Left colon (tissue), 2 donors: Measurements from ENCODE around the gene OR8B2. TPM values are rescaled to one million over a fixed set of nuclear protein-coding genes. Genes with fewer than 3 reads are reported as not detected.
"Not testable (repeated sequence)": the region's sequence is repeated elsewhere in the genome, so short reads cannot be mapped to it uniquely, and the experiment has no call there.

ENCODE experiments used
- ATAC-seq: fragments of 200-7000 bp; cut with Tn5 transposase; one replicate; pipeline ENCODE4 v1.9.1; 2020; ENCODE audit warnings: mild to moderate bottlenecking, moderate library complexity
- DNase-seq, 2 donors: peaks; one replicate each; pipeline ENCODE4 v3.0.0-alpha.2; 2020
- intact Hi-C, 2 donors: fragments of 100-400 bp; cut with DNase I in 1 of 2; cut with micrococcal nuclease in 1 of 2; formaldehyde crosslinking; loops; one replicate each; pipeline versions ENCODE4 v1.11.2 to v1.14.0; 2022; cut with DNase I, micrococcal nuclease
- long read RNA-seq: library from polyadenylated mRNA; unstranded; transcript quantifications from one replicate; pipeline ENCODE4 v2.0.0, GENCODE V29; 2021
- total RNA-seq, 2 donors: library from RNA; stranded (reverse); fragmentation: NEBNext Ultra II Directional; extraction: Animal tissue kit (Norgen Biotek cat#: 25700); gene quantifications; one replicate each; pipeline ENCODE4 v1.2.1, GENCODE V29; 2021
- donor health status: DM: no; HTN: no; CAD: no.
- donor health status: DM: yes; HTN: yes; CAD: no.

OR8B2 gene, protein sequence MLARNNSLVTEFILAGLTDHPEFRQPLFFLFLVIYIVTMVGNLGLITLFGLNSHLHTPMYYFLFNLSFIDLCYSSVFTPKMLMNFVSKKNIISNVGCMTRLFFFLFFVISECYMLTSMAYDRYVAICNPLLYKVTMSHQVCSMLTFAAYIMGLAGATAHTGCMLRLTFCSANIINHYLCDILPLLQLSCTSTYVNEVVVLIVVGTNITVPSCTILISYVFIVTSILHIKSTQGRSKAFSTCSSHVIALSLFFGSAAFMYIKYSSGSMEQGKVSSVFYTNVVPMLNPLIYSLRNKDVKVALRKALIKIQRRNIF
- total RNA-seq, result not detected
- long read RNA-seq, result 0 reads

GRCh38 chr11:124384399-124384798, at the start of gene OR8B2:
OR8B2 (minus strand) TSS chr11:124384499; CDS start chr11:124383343, 1,156 bp downstream.
- intact Hi-C loops, result no loop called here
- ATAC-seq (no peak), DNase-seq (no peak)

GRCh38 chr11:124429599-124429998, 45.3 kb upstream of the OR8B2 start:
- DNase-seq (no peak), ATAC-seq (no peak)
- intact Hi-C loops, result no loop called here

DNA sequence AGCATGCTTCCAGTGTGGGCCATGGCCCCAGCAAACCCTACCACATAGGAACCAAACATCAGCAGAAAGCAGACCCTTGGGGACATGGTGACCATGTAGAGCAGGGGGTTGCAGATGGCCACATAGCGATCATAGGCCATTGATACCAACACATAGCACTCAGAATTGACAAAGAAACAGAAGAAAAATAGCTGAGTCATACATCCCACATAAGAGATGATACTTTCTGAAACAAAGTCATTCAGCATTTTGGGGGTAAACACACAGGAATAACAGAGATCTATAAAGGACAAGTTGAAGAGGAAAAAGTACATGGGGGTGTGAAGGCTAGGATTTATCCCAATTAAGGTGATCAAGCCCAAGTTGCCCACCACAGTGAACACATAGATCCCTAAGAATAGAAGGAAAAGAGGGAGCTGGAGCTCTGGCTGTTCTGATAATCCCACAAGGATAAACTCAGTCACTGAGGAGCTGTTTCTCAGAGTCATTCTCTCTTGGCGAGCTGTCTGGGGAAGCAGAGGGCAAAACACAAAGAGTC, 40.2 kb upstream of the OR8B2 start, which contains the start of gene OR8B4:
Gene OR8B4, minus strand, starts transcription at position 488 of the 538 bp plus-strand sequence. Its CDS starts 0 bp downstream, at position 488.
- intact Hi-C loops, result no loop called here
- DNase-seq (no peak), ATAC-seq (no peak)

DNA sequence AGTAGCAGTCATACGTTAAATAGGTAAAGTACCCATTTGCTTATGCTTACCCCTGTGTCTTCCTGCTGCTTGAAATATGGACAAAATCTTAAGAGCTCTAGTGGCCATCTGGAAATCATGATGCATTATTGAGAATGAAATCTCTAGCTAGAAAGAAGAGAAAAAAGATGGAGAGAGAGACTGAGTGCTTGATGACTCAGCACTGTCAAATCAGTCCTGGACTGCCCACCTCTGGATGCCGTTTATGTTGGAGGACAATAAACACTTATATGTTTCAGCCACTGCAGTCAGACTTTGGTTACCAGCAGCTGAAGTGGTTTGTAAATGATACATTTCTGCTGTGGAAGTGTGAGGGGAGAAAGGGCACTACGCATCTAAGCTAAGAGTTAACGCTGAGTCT, 36.7 kb upstream of the OR8B2 start:
- intact Hi-C loops, result no loop called here
- DNase-seq (no peak), ATAC-seq (no peak)

- DNase-seq (no peak), ATAC-seq (no peak)
- intact Hi-C loops, result loop anchor here in 1 of 2 donors (10.0 kb wide), 1 partner anchor 169 kb away; no protein-coding TSS in a partner anchor
These were observed 31.1 kb upstream of the OR8B2 start for GRCh38 chr11:124415356-124415923.

DNA sequence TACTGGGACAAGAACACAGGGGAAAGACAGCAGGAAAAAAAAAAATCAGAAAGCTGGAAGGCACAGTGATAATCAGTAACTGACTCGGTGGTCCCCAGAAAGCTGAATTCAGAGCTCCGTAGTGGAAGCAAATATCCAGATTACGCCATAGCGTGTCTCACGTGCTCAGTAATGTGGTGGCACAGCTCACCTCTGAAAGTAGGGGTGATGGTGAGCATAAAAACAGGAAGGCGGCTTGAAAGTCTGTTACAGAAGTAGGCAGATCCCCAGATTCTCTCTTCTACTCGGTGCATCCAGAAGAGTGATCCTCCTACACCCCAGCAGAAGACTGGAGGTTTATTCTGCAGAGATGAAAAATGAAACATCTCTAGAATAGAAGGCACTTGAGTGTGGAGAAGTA, 25.6 kb upstream of the OR8B2 start:
- intact Hi-C loops, result loop anchor here in 1 of 2 donors (10.0 kb wide), 1 partner anchor 175 kb away; no protein-coding TSS in a partner anchor
- DNase-seq (no peak), ATAC-seq (no peak)

- ATAC-seq, result no peak
- no peak for DNase-seq
- intact Hi-C loops, result no loop called here
These were observed 21.3 kb upstream of the OR8B2 start for GRCh38 chr11:124405581-124405980.

DNA sequence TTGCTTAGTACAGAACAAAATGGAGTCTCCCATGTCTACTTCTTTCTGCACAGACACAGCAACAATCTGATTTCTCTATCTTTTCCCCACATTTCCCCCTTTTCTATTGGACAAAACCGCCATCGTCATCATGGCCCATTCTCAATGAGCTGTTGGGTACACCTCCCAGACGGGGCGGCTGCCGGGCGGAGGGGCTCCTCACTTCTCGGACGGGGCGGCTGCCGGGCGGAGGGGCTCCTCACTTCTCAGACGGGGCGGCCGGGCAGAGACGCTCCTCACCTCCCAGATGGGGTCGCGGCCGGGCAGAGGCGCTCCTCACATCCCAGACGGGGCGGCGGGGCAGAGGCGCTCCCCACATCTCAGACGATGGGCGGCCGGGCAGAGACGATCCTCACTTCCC, 18.9 kb upstream of the OR8B2 start:
- ATAC-seq, intact Hi-C loops, DNase-seq: not testable (repeated sequence)

- DNase-seq (peak in 1 of 2 donors; percentile 68), ATAC-seq (peak; percentile 63)
- intact Hi-C loops, result no loop called here
These were observed 18.1 kb upstream of the OR8B2 start for GRCh38 chr11:124402326-124402922.

DNA sequence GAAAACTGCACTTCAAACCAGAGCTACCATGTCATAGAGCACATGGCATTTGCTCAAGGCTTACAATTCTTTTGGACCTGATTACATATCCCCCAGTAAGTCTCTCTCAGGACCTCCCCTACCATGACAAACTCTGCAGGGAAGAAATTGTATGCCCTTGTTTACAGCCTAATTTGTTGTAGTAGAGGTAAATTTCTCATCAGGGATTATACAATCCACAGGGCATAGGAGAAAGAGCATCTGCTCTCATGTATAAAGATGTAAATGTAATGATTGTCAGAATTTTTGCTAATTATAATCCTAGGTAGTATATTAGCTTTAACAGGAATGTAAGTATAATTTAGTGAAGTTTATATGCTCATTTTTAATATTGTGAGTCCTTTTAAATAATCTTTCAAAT, 14.6 kb upstream of the OR8B2 start, which contains the start of gene OR8B3:
Gene OR8B3, minus strand, starts transcription at position 101 of the 400 bp plus-strand sequence. CDS start 1,673 bp downstream, outside the sequence.
- ATAC-seq (no peak), DNase-seq (no peak)
- intact Hi-C loops, result no loop called here

DNA sequence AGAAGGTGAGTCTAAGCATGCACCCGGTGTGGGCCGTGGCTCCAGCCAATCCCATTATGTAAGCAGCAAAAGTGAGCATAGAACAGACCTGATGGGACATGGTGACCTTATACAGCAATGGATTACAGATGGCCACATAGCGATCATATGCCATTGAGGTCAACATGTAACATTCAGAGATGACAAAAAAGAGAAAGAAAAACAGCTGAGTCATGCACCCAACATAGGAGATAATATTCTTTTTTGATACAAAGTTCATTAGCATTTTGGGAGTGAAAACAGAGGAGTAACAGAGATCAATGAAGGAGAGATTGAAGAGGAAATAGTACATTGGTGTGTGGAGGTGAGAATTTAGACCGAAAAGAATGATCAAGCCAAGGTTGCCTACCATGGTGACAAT, 12.5 kb upstream of the OR8B2 start:
- ATAC-seq, intact Hi-C loops, DNase-seq: not testable (repeated sequence)

DNA sequence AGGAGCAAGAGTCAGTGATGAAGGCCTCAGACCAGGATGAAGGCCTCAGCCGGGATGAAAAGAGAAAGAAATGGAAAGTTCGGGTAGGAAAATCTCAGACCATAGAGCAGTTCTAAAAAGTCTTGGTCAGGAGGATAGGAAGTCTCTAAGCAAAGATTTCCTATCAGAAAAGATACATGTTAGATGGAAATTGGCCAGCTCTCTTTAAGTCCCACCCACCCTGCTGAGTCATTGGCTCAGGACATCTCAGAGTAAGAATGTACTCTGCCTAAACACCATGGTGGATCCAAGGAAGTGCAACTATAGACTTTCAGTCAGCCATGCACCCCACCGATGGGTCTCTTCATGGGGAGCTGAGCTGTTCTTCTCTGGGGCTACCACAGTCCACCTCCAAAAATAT, 10.1 kb upstream of the OR8B2 start:
- ATAC-seq, result no peak
- intact Hi-C loops, result no loop called here

GRCh38 chr11:124382857-124383256, 1.4 kb downstream of the OR8B2 start:
- DNase-seq, intact Hi-C loops, ATAC-seq: not testable (repeated sequence)

More for the DNA sequence above, 10.1 kb upstream of the OR8B2 start:
- DNase-seq, result no peak

DNA sequence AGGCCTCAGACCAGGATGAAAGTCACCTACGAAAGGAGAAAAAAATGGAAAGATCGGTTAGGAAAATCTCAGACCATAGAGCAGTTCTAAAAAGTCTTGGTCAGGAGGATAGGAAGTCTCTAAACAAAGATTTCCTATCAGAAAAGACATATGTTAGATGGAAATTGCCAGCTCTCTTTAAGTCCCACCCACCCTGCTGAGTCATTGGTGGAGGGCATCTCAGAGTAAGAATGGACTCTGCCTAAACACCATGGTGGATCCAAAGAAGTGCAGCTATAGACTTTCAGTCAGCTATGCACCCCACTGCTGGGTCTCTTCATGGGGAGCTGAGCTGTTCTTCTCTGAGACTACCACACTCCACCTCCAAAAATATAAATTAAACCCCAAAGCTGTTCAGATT, 3.7 kb downstream of the OR8B2 start:
- no peak for DNase-seq
- intact Hi-C loops, result no loop called here
- ATAC-seq, result no peak

GRCh38 chr11:124376280-124376679, 8.0 kb downstream of the OR8B2 start:
- ATAC-seq, result no peak
- DNase-seq, result no peak
- intact Hi-C loops, result no loop called here

DNA sequence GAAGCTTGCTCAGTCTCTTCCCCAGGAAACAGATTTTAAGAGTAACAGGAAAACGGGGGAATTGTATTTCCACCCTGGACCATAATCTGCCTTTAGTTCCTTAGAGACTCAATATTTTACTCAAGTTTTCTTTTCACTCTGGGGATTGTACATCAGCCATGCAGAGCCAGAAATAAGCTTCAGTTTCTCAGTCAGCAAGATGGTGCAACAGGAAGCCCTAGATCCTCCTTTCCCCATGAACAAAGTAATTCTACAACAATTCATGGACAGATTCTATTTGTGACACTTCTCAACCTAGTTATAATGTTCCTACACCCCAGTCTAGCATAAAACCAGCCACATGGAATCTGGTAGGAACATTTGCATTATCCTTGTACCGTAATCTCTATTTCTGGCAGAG, 24.7 kb downstream of the OR8B2 start:
- no peak for ATAC-seq
- intact Hi-C loops, result no loop called here
- no peak for DNase-seq

GRCh38 chr11:124346311-124346955, 37.9 kb downstream of the OR8B2 start:
- ATAC-seq, result no peak
- intact Hi-C loops, result no loop called here

GRCh38 chr11:124344346-124344745, 40.0 kb downstream of the OR8B2 start:
- ATAC-seq (no peak), DNase-seq (no peak)
- intact Hi-C loops, result no loop called here

More at GRCh38 chr11:124346311-124346955, 37.9 kb downstream of the OR8B2 start:
- DNase-seq, result no peak

GRCh38 chr11:124340142-124340447, 44.2 kb downstream of the OR8B2 start:
- no peak for DNase-seq
- no peak for ATAC-seq
- intact Hi-C loops, result no loop called here
